Sigmoid colon (tissue), 7 donors: ENCODE data around the gene SCTR. TPM values are rescaled to one million over a fixed set of nuclear protein-coding genes. Genes with fewer than 3 reads are reported as not detected.

ENCODE experiments used
- DNase-seq: peaks from one replicate; pipeline ENCODE4 v3.0.0-alpha.2; 2019
- H3K27ac ChIP-seq, 4 donors: fragments of 200-600 bp; sonication (generic); one replicate each; pipeline ENCODE4 v1.5.1; 2016 to 2019; ENCODE audit warnings: mild to moderate bottlenecking in 1 of 4
- H3K27me3 ChIP-seq, 3 donors: fragments of 200-600 bp; sonication (generic); one replicate each; pipeline ENCODE4 v1.5.1; 2019; ENCODE audit warnings: mild to moderate bottlenecking in 1 of 3
- H3K36me3 ChIP-seq, 4 donors: fragments of 200-600 bp; sonication (generic); one replicate each; pipeline ENCODE4 v1.5.1; 2016 to 2019
- H3K4me1 ChIP-seq, 4 donors: fragments of 200-600 bp; sonication (generic); one replicate each; pipeline ENCODE4 v1.5.1; 2017 to 2019
- H3K4me3 ChIP-seq, 4 donors: fragments of 200-600 bp; sonication (generic); one replicate each; pipeline ENCODE4 v1.5.1; 2017 to 2019; ENCODE audit warnings: mild to moderate bottlenecking in 2 of 4, moderate library complexity in 1 of 4
- H3K9me3 ChIP-seq, 4 donors: fragments of 200-600 bp in 3 of 4; sonication (generic) in 3 of 4; one replicate each; pipeline versions ENCODE4 v1.5.1 to v1.6.1; 2013 to 2019
- CTCF ChIP-seq, 4 experiments: fragments of 450-650 bp in 3 of 4; fragments of 200-600 bp in 1 of 4; IDR thresholded peaks; one replicate each; pipeline ENCODE4 v1.5.1; 2016 to 2019; ENCODE audit warnings: antibody characterized with exemption in 4 of 4, mild to moderate bottlenecking in 3 of 4, moderate library complexity in 2 of 4
- EP300 ChIP-seq, 4 donors: sonication (generic); formaldehyde crosslinking; IDR thresholded peaks; one replicate each; pipeline ENCODE4 v1.6.1; 2017; ENCODE audit warnings: antibody characterized with exemption in 4 of 4
- POLR2A ChIP-seq, 2 donors: fragments of 450-650 bp; IDR thresholded peaks; one replicate each; pipeline ENCODE4 v1.6.1; 2016; ENCODE audit warnings: antibody characterized with exemption in 2 of 2, mild to moderate bottlenecking in 2 of 2, moderate library complexity in 2 of 2
- POLR2AphosphoS5 ChIP-seq, 4 donors: sonication (generic); formaldehyde crosslinking; IDR thresholded peaks; one replicate each; pipeline ENCODE4 v1.6.1; 2017; ENCODE audit warnings: antibody characterized with exemption in 4 of 4
- WGBS, 2 donors: extraction: QIAGEN DNeasy Blood & Tissue Kit; methylation state at CpG; one replicate each; pipeline ENCODE4 v1.1.7; 2013; 5-methylcytosine and 5-hydroxymethylcytosine counted together
- intact Hi-C: fragments of 100-400 bp; cut with DNase I; formaldehyde crosslinking; loops from one replicate; pipeline ENCODE4 v1.15.1; 2023
- polyA plus RNA-seq, 3 donors: library from polyadenylated mRNA; stranded (reverse); fragments of 200-250 nt; gene quantifications; one replicate each; pipeline ENCODE4 v1.2.3, GENCODE V29; 2013
- total RNA-seq, 4 donors: library from RNA; depleted of rRNA; stranded (reverse); fragments of >200 nt; gene quantifications; one replicate each; pipeline ENCODE4 v1.1.0, GENCODE V29; 2016
- donor health status: healthy with polysubstance abuse.
- donor health status: Bipolar disorder and iron deficiency.
- donor health status: healthy.

The SCTR gene
- total and polyA plus RNA-seq, 7 donors: 0.16 TPM; not detected in 6

GRCh38 chr2:119541476-119541875 lies 17.2 kb upstream of the SCTR start:
- no peak for DNase-seq
- intact Hi-C loops: no loop called here
- Histone ChIP-seq H3K4me3 (no peak overlapping the region), H3K9me3 (no peaks in the 10 kb centered on the region), H3K27me3 (peaks cover 0 to 5% (median 4%) of the 10 kb centered on the region in 3 donors), H3K4me1 (peaks cover 0 to 14% (median 10%) of the 10 kb centered on the region in 4 donors), H3K27ac (no peak overlapping the region), H3K36me3 (no peaks in the 10 kb centered on the region)
- WGBS, 2 donors: 90 to 91% methylated on average over 2 of the region's 2 CpGs
- TF ChIP-seq POLR2AphosphoS5 (IDR thresholded peaks at IDR 0.05) (no peak), CTCF (IDR thresholded peaks at IDR 0.05) (no peak)

- no peak for DNase-seq
- Histone ChIP-seq H3K4me3 (no peak overlapping the region), H3K9me3 (peaks cover 0 to 12% (median 4%) of the 10 kb centered on the region in 4 donors), H3K36me3 (no peaks in the 10 kb centered on the region), H3K27ac (no peak overlapping the region), H3K4me1 (no peaks in the 10 kb centered on the region), H3K27me3 (peaks cover 0 to 5% (median 4%) of the 10 kb centered on the region in 3 donors)
- TF ChIP-seq EP300 (IDR thresholded peaks at IDR 0.05) (no peak), POLR2AphosphoS5 (IDR thresholded peaks at IDR 0.05) (no peak), POLR2A (IDR thresholded peaks at IDR 0.05) (no peak), CTCF (IDR thresholded peaks at IDR 0.05) (no peak)
- intact Hi-C loops: no loop called here
Measured at GRCh38 chr2:119537792-119538191, 13.5 kb upstream of the SCTR start.

- TF ChIP-seq EP300 (IDR thresholded peaks at IDR 0.05): no peak
- TF ChIP-seq CTCF (IDR thresholded peaks at IDR 0.05): no peak
- TF ChIP-seq POLR2AphosphoS5 (IDR thresholded peaks at IDR 0.05): no peak
- Histone ChIP-seq H3K9me3 (peaks cover 0 to 12% (median 4%) of the 10 kb centered on the region in 4 donors), H3K4me1 (no peaks in the 10 kb centered on the region), H3K27ac (no peak overlapping the region), H3K36me3 (no peaks in the 10 kb centered on the region), H3K27me3 (peaks cover 0 to 5% (median 4%) of the 10 kb centered on the region in 3 donors), H3K4me3 (no peak overlapping the region)
- intact Hi-C loops: no loop called here
- 54 to 60% methylated on average over 1 of the region's 1 CpG for WGBS, 2 donors
- DNase-seq: no peak
Measured at GRCh38 chr2:119536707-119537106, 12.4 kb upstream of the SCTR start.

- TF ChIP-seq EP300 (IDR thresholded peaks at IDR 0.05): no peak
- TF ChIP-seq CTCF (IDR thresholded peaks at IDR 0.05): no peak
- TF ChIP-seq POLR2AphosphoS5 (IDR thresholded peaks at IDR 0.05): no peak
- no peak for TF ChIP-seq POLR2A (IDR thresholded peaks at IDR 0.05)
- no peak for DNase-seq
- H3K27ac ChIP-seq: no peak overlapping the region
- intact Hi-C loops: no loop called here
- no peaks in the 10 kb centered on the region for H3K36me3 ChIP-seq
- H3K9me3 ChIP-seq: peaks cover 0 to 12% (median 4%) of the 10 kb centered on the region in 4 donors
- H3K4me1 ChIP-seq: no peaks in the 10 kb centered on the region
- H3K27me3 ChIP-seq: peaks cover 0 to 5% (median 4%) of the 10 kb centered on the region in 3 donors
- H3K4me3 ChIP-seq: no peak overlapping the region
- 48 to 57% methylated on average over 6 of the region's 6 CpGs for WGBS, 2 donors
Measured at GRCh38 chr2:119536211-119536610, 11.9 kb upstream of the SCTR start.

- 83 to 93% methylated on average over 1 of the region's 1 CpG for WGBS, 2 donors
- no peak for TF ChIP-seq EP300 (IDR thresholded peaks at IDR 0.05)
- TF ChIP-seq POLR2AphosphoS5 (IDR thresholded peaks at IDR 0.05): no peak
- no peak for TF ChIP-seq POLR2A (IDR thresholded peaks at IDR 0.05)
- no peak for TF ChIP-seq CTCF (IDR thresholded peaks at IDR 0.05)
Measured at GRCh38 chr2:119533560-119533959, 9.3 kb upstream of the SCTR start.

More at GRCh38 chr2:119533560-119533959, 9.3 kb upstream of the SCTR start:
- Histone ChIP-seq H3K4me1 (no peaks in the 10 kb centered on the region), H3K27ac (no peak overlapping the region), H3K27me3 (no peaks in the 10 kb centered on the region), H3K9me3 (peaks cover 0 to 12% (median 4%) of the 10 kb centered on the region in 4 donors), H3K36me3 (no peaks in the 10 kb centered on the region), H3K4me3 (no peak overlapping the region)
- intact Hi-C loops: no loop called here
- no peak for DNase-seq
